NB4 (cell line): Measurements from ENCODE around the gene HRH1.

Source experiments
- MYC ChIP-seq: IDR thresholded peaks from 2 replicates; pipeline ENCODE4 v1.6.1; 2011; ENCODE audit warnings: low read depth, low read length
- POLR2A ChIP-seq: IDR thresholded peaks from 2 replicates; pipeline ENCODE4 v1.6.1; 2011; ENCODE audit warnings: mild to moderate bottlenecking; ENCODE audit not compliant: insufficient read length; ENCODE audit errors: extremely low read depth
- TF ChIP-seq, protein P1 (sequence below): IDR thresholded peaks from one replicate; pipeline ENCODE4 v1.5.1; 2012; ENCODE audit warnings: low read depth, low read length
- TF ChIP-seq, protein P2 (sequence below): IDR thresholded peaks from 2 replicates; pipeline ENCODE4 v1.6.1; 2011; ENCODE audit warnings: low read depth, low read length

DNA sequence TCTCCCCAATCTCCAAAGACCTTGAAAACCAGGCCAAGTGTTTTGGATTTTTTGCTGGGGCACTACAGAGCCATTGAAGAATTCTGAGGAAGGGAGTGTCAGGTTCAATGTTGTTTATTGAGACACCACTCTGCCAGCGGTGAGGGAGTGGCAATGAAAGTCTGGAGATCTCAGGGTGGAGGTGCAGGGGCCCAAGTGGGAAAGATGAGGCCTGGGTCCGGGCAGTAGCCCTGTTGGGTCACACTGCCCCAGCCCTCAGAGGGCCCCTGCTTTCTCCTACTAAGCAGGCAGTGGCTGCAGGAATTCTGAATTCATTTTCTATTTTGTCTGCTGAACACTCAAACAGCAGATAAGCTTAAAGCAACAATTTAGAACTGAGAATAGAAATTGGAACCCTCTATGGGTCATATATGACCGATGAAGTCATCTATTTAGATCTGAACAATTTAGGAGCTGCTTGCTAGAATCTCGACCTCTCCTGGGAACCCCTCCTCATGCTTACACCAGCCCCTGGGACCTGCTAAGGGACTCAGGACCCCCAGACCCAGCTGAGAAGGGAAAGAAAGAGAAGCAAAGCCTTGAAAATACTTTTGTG lies 17.9 kb downstream of the HRH1 start:
- TF ChIP-seq, protein P1, sequence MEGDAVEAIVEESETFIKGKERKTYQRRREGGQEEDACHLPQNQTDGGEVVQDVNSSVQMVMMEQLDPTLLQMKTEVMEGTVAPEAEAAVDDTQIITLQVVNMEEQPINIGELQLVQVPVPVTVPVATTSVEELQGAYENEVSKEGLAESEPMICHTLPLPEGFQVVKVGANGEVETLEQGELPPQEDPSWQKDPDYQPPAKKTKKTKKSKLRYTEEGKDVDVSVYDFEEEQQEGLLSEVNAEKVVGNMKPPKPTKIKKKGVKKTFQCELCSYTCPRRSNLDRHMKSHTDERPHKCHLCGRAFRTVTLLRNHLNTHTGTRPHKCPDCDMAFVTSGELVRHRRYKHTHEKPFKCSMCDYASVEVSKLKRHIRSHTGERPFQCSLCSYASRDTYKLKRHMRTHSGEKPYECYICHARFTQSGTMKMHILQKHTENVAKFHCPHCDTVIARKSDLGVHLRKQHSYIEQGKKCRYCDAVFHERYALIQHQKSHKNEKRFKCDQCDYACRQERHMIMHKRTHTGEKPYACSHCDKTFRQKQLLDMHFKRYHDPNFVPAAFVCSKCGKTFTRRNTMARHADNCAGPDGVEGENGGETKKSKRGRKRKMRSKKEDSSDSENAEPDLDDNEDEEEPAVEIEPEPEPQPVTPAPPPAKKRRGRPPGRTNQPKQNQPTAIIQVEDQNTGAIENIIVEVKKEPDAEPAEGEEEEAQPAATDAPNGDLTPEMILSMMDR, result no peak
- TF ChIP-seq POLR2A (no peak), MYC (no peak)
- TF ChIP-seq, protein P2, sequence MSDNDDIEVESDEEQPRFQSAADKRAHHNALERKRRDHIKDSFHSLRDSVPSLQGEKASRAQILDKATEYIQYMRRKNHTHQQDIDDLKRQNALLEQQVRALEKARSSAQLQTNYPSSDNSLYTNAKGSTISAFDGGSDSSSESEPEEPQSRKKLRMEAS, result no peak
